Measurements from ENCODE around the gene AKAP6.
A peak's percentile ranks its signal among the peaks of the same experiment; 100 is the strongest.

Gene AKAP6

DNA sequence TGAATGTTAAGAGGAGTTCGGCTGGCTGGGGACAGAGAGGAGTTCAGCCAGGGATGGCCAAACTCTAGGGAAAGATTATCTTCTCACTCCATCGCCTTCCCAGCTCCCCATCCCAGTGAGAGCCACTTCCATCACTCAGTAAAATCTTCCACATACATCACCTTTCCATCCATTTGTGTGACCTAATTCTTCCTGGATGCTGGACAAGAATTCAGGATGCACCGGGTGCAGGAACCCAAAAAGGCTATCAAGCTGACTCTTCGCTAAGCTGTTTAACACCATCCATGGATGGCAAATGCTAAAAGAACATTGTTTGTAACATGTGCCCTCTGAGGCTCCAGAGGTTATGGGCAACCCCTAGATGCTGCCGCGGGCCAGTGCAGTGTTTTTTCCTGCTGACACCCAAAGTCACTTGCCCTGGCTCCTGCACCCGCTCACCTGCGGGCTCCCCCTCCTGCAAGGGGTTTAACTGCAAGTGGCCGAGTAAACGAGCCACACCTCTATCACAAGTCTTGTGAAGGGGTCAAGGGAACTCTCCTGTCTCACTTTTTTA, 393.6 kb downstream of the AKAP6 start:
- no peak for DNase-seq

DNA sequence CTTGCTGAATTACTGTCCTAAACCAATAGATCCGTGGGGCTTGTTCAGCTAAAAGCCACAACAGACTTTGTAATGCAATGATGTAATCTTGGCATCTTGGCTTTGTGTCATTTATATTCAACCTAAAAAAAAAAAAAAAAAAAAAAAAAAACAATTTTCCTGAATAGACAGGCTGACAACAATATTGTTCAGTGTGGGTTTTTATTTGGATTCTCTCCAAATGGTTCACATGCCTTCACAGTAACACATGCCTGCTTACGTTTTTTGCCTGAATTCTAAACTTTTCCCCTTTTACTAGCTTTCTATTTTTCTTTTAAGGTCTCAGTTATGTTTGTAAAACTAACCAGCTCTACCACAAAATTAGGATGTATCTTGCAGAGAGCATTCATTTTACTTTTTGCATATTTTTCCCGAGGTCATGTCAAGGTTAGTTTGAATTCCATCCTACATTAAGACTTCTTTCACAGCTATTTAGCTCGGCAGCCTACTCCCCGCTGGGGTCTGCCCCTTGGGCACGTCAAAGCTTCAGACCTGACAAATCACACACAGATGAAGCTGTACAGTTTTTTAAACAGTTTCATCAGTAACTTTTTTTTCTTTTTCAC, 395.9 kb downstream of the AKAP6 start:
- DNase-seq = no peak

DNA sequence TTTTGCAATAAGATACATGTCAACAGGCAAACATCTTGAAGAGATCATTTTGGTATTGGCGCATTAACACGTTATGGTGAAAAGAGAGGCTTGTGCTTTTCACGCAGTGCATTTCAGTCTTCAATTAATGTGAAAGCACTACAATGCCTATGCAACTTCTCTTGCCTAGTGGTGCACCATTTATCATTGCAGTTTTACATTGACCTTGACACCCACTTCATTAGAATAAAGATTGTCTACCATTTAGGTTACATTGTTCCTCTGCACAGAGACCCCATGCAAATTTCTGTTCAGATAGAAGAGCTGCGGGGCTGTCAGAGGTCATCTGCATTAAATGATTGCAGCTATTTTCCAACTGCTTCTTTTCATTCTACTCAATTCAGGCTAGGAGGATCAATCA, 397.4 kb downstream of the AKAP6 start:
- no peak for DNase-seq

DNA sequence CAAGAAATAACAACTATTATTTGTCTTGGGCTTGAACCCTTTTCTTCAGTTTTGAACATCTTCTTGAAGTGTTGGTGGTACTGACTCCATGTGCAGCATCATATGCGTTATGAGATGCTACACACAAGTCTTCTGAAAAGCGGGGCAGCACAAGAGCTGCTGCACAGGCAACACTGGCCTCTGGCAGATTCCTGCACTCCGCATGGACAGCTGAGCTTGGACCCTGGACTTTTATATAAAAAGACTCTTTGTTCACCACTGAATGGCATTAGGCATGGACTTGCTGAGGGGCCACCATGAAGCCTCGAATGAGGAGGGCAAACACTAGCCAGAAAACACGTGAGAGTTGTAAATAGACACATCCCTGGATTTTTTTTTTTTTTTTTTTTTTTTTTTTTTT, 398.7 kb downstream of the AKAP6 start:
- DNase-seq = no peak

DNA sequence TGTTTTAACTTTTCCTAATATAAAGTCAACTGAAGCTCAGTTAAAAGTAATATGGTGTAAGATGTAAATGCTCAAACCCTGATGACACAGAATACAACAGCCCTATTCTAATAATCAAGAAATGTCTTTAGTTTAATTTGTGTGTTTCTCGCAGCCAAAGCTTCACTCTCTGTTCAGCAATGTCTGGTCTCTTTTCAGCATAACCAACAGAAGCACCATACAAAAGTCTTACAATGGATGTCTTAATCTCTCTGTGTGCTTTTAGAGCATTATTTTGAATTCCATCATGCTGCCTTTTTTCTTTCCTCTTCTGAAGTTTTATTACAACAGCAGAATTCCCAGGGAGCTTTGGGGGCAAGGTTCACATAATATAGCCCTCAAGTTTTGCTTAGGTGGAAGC, 399.4 kb downstream of the AKAP6 start:
- DNase-seq = no peak

DNA sequence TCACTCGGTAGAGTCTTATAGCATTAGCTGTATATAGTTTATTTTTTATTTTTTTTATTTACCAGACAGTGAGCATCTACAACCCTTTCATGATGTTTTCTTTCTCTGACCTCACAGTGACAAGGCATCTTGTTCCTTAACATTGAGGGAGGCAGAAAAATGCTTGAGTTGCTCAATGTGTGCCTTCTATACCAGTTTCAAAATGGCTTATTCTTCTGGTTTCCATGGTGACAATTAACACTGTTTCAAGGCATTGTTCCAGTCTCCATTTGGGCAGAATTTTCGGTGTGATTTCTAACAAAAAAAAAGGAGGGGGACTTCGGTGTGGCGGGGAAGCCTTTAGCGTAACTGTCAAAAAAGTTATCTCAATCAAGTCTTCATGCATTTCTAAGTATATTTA, 399.9 kb downstream of the AKAP6 start:
- no peak for DNase-seq

DNA sequence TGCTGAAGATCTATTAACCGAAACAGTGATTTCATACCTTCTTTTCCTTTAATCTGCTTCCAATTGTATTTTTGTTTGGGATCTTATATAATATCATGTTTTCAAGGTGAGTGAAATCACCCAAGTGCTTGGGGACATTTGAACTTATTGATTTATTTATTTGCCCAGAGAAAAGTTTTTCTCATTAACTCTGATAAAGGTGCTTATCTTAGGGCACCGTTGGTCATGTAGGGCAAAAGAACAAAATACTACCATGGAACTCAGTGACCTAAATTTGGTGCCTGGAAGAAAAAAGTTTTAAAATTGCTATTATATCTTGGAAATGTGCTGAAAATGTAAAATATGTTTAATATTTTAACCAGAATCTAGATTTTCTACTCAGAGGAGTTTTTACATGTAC, 402.2 kb downstream of the AKAP6 start:
- DNase-seq = no peak

DNA sequence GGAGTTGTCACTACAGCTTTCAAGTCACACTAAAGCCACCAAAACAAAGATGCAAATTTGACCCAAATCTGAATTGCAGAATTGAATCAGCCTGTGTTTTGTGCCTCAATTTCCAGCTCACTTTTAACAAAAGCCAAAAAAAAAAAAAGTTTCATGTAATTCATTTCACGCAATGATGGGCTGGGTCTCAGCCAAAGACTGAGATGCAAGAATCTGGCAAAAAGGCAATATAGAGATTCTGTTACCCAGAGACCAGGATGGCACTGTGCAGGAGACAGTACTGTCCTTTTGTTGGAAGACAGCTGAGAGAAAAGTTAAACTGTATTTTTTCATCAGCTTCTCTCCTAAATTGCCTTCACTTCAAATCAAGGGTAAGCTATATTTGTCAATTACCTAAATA, 403.9 kb downstream of the AKAP6 start:
- no peak for DNase-seq

DNA sequence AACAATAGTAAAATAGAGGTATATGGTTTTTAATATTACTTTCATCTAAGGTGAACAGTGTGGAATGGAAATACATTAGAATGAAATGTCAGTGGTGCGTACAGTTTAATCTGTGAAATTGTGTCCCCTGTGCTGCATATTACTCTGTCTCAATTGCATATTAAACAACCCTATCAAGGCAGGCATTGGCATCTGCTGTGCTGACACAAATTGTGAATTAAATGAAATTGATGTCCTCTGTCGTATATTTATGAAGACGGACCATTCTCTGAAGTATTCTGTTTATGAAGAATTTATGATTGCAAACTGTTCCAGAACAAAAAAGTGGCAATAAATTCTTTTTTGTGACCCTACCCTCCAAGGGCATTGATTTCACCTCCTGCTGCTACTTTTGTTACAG, 405.2 kb downstream of the AKAP6 start:
- DNase-seq = no peak

DNA sequence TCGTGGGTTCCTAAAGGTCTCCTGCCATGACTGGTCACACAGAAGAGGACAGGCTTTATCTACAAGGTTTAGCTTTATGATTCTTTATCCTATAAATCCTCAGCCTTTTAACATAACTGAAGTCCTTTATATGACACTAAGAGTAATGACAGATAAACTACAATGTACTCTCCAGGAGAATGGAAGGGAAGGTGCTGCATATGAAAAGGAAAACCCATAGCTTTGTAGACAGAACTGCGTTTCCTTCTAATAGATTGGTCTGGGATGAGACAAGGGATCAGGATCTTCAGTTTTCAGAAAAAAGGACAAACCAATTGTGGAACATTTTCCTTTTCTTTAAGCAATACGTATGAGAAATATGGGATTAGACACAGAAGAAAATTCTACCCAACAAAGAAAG, 408.5 kb downstream of the AKAP6 start:
- no peak for DNase-seq

DNA sequence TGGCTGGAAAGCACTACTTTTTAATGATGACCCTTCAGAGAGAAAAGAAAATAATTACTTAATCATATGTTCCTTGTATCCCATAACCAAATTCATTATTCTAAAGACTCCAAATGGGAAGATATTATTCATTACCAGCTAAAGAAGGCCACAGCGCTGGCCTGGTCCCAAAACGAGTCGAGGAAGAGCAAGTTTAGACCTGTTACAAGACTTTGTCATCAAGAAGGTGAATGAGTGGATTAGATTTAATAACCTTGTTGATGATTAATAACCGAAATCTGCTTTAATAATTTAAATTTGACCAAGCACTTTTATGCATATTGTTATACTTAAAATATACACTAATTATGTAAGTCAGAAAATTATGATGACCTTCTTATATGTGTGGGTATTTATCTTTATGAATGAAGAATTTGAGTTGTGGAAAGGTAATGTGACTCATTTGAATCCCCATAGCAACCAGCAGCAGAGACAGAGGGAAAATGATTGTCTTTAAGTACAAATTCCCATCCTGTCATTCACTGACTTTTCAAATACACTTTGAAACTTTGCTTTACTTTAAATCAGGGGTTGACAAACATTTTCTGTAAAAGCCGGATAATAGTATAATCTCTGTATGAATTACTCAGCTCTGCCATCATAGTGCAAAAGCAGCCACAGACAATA, 409.2 kb downstream of the AKAP6 start:
- DNase-seq = no peak

DNA sequence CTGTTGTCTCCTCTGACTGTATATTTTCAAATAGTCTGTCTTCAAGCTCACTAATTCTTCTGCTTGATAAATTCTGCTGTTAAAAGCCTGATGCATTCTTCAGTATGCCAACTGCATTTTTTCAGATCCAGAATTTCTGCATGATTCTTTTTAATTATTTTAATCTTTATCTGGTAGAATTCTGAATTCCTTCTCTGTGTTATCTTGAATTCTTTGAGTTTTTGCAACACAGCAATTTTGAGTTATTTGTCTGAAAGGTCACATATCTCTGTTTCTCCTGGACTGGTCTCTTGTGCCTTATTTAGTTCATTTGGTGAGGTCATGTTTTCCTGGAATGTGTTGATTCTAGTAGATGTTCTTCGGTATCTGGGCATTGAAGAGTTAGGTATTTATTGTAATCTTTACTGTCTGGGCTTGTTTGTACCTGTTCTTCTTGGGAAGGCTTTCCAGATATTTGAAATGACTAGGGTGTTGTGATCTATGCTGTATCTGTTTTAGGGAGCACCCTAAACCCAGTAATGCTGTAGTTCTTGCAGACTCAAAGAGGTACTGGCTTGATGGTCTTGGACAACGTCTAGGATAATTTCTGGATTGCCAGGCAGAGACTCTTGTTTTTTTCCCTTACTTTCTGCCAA, 415.8 kb downstream of the AKAP6 start:
- DNase-seq = no peak

DNA sequence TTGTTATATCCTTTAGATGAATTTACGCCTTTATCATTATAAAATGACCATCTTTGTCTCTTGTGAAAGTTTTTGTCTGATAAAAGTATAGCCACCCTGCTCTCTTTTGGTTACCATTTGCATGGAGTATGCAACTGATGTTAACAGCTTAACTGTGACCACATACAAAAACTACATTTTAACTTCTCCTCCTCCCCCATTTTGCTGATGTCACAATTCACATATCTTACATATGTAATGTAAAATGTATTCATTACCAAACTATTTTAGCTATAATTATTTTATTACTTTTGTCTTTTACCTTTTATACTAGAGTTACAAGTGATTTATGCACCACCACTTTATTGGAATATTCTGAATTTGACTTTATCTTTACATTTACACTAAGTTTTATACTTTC, 425.1 kb downstream of the AKAP6 start:
- no peak for DNase-seq

DNA sequence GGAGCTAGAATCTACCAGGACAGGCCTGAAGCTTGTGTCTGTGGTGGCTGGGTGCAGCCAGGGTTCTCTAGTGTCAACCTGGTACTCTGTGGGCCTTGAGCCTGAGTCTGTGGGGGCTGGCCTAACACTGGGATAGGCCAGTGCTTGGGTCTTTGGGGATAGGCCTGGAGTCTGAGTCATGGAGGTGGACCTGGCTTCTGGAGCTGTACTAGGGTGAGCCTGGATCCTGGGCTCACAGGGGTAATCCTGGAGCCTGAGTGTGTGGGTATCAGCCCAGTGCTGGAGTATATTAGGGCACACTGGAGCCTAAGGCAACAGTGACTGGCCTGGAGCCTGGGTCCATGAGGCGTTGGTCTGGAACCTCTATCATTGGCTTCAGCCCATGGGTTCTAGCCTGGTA, 427.1 kb downstream of the AKAP6 start:
- no peak for DNase-seq

DNA sequence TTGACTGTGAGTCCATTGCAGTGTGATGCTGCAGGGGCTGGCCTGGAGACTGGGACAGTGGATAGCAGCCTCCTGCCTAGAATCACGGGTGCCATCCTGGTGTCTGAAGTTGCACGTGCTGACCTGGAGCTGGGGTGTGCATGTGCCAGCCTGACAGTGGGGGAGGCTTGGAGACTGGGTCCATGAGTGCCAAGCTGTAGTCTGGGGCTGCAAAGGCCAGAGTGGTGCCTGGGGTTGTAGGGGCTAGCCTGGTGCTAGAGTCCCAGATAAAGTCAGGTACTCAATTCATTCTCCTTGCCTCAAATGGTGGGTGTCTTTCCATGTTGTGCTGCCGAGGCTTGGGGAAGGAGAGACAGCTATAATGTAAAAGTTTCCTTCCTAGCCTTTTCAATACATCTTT, 427.7 kb downstream of the AKAP6 start:
- no peak for DNase-seq

DNA sequence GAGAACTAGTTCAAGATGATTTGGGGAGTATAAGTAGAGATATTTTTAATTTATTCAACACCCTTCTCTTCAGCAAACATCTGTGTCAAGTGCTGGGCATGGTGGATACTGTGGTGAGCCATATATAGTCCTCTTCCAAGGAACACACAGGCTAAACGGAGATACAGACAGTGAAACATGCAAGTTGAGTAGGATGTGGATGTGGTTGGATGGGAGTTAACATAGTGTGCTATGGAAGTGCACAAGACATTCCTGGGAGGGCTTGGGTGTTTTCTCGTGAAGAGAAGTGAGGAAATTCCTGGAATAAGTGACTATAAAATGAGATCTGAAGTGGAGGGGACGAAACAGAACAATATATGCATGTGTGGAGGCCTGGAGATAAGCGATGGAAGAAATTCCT, 428.5 kb downstream of the AKAP6 start:
- no peak for DNase-seq

DNA sequence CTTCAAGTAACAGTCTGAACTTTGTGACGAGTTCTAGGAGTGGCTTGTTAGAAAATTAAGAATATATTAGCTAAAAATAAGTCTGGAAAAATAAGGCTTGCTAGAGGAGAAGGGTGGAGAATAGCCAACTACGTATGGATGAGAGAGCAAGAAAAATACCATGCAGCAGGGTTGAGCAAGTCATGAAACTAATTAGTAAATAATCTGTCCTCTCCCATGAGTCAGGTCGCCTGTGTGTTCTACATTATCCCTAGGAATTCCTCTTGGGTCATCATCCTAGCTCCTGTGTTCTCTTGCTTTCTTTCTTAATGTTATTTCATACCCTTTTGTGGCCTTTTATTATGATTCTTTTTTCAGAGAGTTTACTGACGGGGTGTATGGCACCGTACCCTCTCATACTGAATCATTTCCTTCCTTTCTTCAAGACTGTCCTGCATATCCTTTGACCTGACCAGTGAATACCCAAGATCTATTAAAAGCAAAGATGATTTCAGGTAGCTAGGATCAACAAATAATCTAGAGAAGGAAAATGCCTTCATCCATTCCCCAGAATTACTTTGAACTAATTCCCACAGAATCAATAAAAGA, 432.4 kb downstream of the AKAP6 start:
- DNase-seq = no peak

DNA sequence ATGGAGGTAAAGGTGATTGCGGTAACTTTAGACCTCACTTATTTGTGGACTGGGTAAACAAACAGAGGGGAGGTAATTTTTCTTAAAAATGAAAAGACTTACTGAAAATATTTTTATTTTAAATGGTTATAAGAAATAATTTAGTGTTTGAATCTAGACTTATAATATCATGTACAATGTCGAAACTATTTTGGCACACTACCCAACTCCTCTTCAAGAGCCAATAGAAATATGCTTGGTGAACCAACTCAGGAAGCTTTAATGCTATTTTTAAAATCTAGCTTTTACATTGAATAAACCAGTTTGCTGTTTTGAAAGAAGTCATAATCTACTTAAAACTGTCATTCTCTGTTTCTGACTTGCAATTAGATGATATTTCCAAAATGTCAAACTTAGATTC, 433.8 kb downstream of the AKAP6 start:
- no peak for DNase-seq

DNA sequence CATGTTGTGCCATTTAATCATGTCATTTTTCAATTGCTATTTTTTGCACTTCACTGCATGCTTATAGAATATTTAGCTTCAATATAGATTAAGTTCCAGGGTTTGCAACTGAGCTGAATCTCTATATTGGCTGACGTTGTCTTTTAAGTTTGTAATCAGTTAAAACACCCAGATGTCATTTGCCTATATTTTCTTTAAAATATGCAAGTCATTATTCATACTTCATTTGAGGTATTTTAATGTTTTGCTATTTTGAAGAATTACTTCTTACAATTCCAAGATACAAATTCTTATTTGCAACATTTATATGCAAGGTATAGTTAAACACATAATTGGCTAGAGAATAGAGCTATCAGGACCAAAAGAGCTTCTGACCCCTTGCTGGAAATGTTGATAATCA, 434.6 kb downstream of the AKAP6 start:
- DNase-seq = no peak

DNA sequence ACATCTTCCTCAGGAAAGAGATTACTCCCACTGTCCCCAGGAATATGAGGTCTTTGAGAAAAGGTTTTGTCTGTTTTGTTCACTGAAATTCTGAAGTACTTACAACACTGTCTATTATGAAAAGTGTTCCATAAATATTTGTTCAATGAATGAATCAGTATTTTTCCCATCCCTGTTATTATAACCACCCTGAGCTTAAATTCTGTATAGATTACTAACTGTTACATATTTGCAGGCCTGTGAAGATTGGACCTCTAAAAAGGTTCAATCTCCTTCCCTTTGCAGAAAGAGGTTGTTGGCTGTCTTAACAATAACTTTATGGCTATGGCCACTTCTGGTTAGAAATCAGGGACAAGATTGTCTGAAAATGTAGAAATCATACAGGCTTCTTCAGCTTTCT, 435.0 kb downstream of the AKAP6 start:
- DNase-seq = no peak

DNA sequence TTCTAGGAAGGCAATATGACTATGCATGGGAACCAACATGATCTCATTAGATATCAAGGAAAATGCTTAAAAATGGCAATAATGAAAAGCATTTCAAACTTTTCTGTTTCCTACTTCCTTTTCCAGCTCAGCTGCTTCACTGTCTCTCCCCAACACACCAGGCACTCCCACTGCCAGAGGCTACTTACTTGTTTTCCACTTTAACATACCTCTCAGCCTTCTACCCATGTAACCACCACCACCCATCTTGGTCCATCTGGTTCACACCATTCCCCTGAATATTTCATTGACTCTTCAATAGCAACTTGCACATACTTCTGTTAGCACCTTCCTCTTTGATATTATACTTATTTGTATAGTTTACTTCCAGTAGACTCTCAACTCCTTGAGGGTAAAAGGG, 441.3 kb downstream of the AKAP6 start:
- DNase-seq = no peak

DNA sequence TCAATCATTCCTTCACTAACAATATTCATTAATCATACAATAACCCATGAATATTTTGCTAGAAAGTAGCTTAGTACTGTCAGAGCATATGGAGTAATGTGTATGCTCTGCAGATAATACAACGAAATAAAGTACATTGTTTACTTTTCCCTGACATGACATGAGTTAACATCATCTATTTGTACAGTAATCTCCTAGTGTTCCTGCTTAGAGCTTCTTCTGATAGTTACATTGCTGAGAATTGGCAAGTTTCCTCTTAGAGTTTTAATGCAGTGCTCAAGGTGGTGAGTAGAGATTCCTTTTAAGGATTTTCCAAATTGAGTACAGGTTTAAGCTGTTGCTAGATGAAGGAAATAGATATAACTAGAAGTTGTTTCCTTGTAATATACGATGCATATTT, 445.1 kb downstream of the AKAP6 start:
- no peak for DNase-seq

DNA sequence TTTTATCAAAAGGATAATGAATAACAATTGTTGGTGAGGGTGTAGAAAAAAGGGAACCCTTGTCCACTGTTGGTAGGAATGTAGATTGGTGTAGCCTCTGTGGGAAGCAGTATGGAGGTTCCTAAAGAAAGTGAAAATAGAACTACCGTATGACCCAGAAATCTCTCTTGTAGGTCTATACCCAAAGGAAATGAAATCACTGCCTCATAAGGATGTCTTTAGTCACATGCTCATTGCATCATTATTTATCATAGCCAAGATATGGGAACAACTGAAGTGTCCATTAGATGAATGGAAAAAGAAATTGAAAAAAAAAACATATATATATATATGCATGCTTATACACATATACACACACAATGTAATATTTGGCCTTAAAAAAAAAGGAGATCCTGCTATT, 450.7 kb downstream of the AKAP6 start:
- peak; percentile 6 for DNase-seq

DNA sequence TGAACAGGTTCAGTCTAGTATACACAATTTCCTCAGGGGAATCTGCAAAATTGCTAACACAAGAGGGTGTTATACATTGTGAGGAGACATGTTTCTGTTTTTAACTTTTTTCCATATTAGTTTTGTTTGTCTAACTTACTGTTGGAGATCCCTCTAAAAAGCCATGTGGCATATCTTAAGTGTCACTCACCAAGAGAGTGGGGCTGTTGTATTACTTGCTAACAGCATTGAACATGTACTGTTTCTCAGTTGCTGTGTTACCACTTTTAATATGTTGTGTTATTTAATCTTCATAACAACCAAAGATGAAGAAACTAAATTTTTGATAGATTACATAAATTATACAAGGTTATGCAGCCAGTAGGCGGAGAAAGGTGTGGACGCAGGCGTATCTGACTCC, 455.3 kb downstream of the AKAP6 start:
- DNase-seq = no peak

Measured in OCI-M1 (cell line).